ENCODE data around the gene GRIN3A.
"Not testable (repeated sequence)": the region's sequence is repeated elsewhere in the genome, so short reads cannot be mapped to it uniquely, and the experiment has no call there.

The GRIN3A gene

DNA sequence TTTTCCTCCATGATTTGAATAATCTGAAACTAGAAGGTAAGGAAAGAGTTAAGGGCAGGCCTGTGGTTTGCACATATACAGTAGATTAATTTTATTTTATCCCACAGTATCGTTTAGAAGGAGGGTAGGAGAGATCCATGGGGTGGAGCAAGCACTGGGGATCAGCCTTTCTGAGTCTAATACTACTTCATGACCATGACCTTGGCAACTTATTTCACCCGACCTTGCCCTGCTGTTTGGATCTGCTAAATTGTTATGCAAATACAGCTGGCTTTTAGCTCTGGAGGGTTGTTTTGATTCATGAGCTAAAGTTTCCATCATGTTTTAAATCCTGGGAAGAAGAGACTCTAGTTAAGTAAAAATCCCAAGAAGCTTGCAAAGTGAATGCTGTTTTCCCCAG lies 864 bp upstream of the GRIN3A start:
- TF ChIP-seq CTCF (IDR thresholded peaks at IDR 0.05; ENCODE audit: low read depth, low read length, missing control alignments): no peak
- H3K4me3 ChIP-seq (ENCODE audit: low read depth, low read length): no peak overlapping the region
- DNase-seq (ENCODE audit: low read depth): no peak

DNA sequence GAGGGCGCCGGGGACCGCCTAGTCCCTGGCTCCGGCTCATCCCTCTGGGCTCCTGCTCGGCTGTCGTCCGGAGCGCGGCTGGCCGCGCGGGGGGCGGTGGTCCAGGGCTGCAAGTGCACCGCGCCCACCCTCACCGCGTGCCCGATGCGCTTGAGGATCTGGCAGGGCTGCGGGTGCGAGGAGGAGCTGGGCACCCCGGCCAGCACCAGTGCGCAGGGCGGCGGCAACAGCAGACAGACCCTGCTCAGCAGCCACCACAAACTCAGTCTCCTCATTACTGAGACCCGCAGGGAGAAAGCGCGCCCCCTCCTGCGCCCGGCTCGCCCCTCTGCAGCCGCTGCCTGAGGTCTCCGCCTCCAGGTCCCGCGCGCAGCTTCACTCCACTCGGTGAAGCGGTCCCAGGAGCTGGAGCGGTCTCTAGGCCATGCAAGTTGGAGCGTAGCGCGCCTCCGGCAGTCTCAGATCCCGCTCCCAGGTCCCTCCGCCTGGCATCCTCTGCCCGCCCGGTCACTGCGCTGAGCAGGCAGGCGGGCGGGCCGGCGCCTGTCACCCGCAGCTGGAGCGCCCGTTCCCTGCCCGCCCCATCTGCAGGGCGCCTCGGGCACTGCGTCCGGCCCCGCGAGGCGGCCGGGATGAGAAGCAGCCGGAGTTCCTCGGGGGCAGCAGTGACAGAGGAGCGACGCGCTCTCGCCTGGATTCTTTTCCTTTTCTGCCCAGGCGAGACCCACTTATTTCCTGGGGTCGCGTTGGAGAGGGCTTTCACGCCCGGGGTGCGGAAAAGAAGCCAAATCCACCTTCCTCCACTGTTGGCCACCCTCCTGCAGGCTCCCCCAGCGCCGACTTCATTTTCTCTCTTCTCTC lies 512 bp downstream of the GRIN3A start:
- no peak for TF ChIP-seq CTCF (IDR thresholded peaks at IDR 0.05; ENCODE audit: low read depth, low read length, missing control alignments)
- DNase-seq (ENCODE audit: low read depth): no peak
- H3K4me3 ChIP-seq (ENCODE audit: low read depth, low read length): no peak overlapping the region

GRCh38 chr9:101737165-101737704 lies 1.2 kb downstream of the GRIN3A start:
- no peak for TF ChIP-seq CTCF (IDR thresholded peaks at IDR 0.05; ENCODE audit: low read depth, low read length, missing control alignments)
- H3K4me3 ChIP-seq (ENCODE audit: low read depth, low read length): no peak overlapping the region
- no peak for DNase-seq (ENCODE audit: low read depth)

GRCh38 chr9:101736717-101737116 lies 1.7 kb downstream of the GRIN3A start:
- no peak for DNase-seq (ENCODE audit: low read depth)
- no peak for TF ChIP-seq CTCF (IDR thresholded peaks at IDR 0.05; ENCODE audit: low read depth, low read length, missing control alignments)
- no peak overlapping the region for H3K4me3 ChIP-seq (ENCODE audit: low read depth, low read length)

- no peak for DNase-seq (ENCODE audit: low read depth)
- no peak for TF ChIP-seq CTCF (IDR thresholded peaks at IDR 0.05; ENCODE audit: low read depth, low read length, missing control alignments)
- no peak overlapping the region for H3K4me3 ChIP-seq (ENCODE audit: low read depth, low read length)
These were observed 7.0 kb downstream of the GRIN3A start for GRCh38 chr9:101731429-101731828.

GRCh38 chr9:101727612-101728524 lies 10.6 kb downstream of the GRIN3A start:
- no peak overlapping the region for H3K4me3 ChIP-seq (ENCODE audit: low read depth, low read length)
- TF ChIP-seq CTCF (IDR thresholded peaks at IDR 0.05; ENCODE audit: low read depth, low read length, missing control alignments): peak; percentile 73
- peak; percentile 1 for DNase-seq (ENCODE audit: low read depth)

- not testable (repeated sequence) for DNase-seq (ENCODE audit: low read depth); H3K4me3 ChIP-seq (ENCODE audit: low read depth, low read length)
These were observed 14.2 kb downstream of the GRIN3A start for GRCh38 chr9:101724271-101724670.
